H9 (cell line): ENCODE measurements around the gene HTRA3. TPM values are rescaled to one million over a fixed set of nuclear protein-coding genes. Genes with fewer than 3 reads are reported as not detected.

ENCODE experiments used
- DNase-seq: peaks from one replicate; pipeline ENCODE4 v3.0.0-alpha.2; 2017
- H2AFZ ChIP-seq: one replicate; pipeline ENCODE4 v1.6.1; 2013; ENCODE audit warnings: mild to moderate bottlenecking, low read length, control low read depth, moderate library complexity
- H2AK5ac ChIP-seq: 2 replicates; pipeline ENCODE4 v1.6.1; 2013; ENCODE audit warnings: low read length, control low read depth, mixed read lengths; ENCODE audit not compliant: insufficient read length
- H2BK120ac ChIP-seq: one replicate; pipeline ENCODE4 v1.6.1; 2013; ENCODE audit warnings: low read depth, mild to moderate bottlenecking, low read length, control low read depth, inconsistent platforms; ENCODE audit not compliant: poor library complexity, severe bottlenecking
- H2BK12ac ChIP-seq: 2 replicates; pipeline ENCODE4 v1.6.1; 2013; ENCODE audit warnings: low read length, control low read depth, mixed read lengths, low read depth; ENCODE audit not compliant: insufficient read length
- H2BK15ac ChIP-seq: 2 replicates; pipeline ENCODE4 v1.6.1; 2013; ENCODE audit warnings: low read depth, low read length, control low read depth
- H2BK20ac ChIP-seq: one replicate; pipeline ENCODE4 v1.6.1; 2013; ENCODE audit warnings: low read depth, mild to moderate bottlenecking, low read length, control low read depth, inconsistent platforms; ENCODE audit not compliant: poor library complexity, severe bottlenecking
- H2BK5ac ChIP-seq: 2 replicates; pipeline ENCODE4 v1.6.1; 2013; ENCODE audit warnings: low read length, control low read depth, mixed read lengths; ENCODE audit not compliant: insufficient read length
- H3K14ac ChIP-seq: 2 replicates; pipeline ENCODE4 v1.6.1; 2013; ENCODE audit warnings: low read length, control low read depth; ENCODE audit not compliant: insufficient read depth
- H3K18ac ChIP-seq: 2 replicates; pipeline ENCODE4 v1.6.1; 2013; ENCODE audit warnings: low read depth, mild to moderate bottlenecking, mixed read lengths, low read length, control low read depth; ENCODE audit not compliant: insufficient read length
- H3K23ac ChIP-seq: 2 replicates; pipeline ENCODE4 v1.6.1; 2013; ENCODE audit warnings: low read length, control low read depth, mixed read lengths, low read depth; ENCODE audit not compliant: insufficient read length
- H3K23me2 ChIP-seq: 2 replicates; pipeline ENCODE4 v1.6.1; 2013; ENCODE audit warnings: low read depth, mild to moderate bottlenecking, mixed read lengths, low read length, control low read depth; ENCODE audit not compliant: insufficient read length, poor library complexity, severe bottlenecking
- H3K27ac ChIP-seq: 2 replicates; pipeline ENCODE4 v1.5.1; 2013; ENCODE audit warnings: low read length, control low read depth, mixed read lengths, low read depth; ENCODE audit not compliant: insufficient read length
- H3K27me3 ChIP-seq: 2 replicates; pipeline ENCODE4 v1.6.1; 2013; ENCODE audit warnings: low read length, control low read depth, inconsistent platforms; ENCODE audit not compliant: insufficient read depth
- H3K4ac ChIP-seq: 2 replicates; pipeline ENCODE4 v1.6.1; 2013; ENCODE audit warnings: low read depth, mild to moderate bottlenecking, control low read depth, inconsistent platforms, low read length, moderate library complexity
- H3K4me1 ChIP-seq: 2 replicates; pipeline ENCODE4 v1.6.1; 2013; ENCODE audit warnings: low read length, control low read depth, inconsistent platforms; ENCODE audit not compliant: insufficient read depth
- H3K4me2 ChIP-seq: 2 replicates; pipeline ENCODE4 v1.6.1; 2013; ENCODE audit warnings: low read length, control low read depth, mixed read lengths; ENCODE audit not compliant: insufficient read length, insufficient read depth
- H3K56ac ChIP-seq: 2 replicates; pipeline ENCODE4 v1.6.1; 2013; ENCODE audit warnings: low read depth, mild to moderate bottlenecking, mixed read lengths, low read length, control low read depth; ENCODE audit not compliant: insufficient read length
- H3K79me1 ChIP-seq: 2 replicates; pipeline ENCODE4 v1.6.1; 2013; ENCODE audit warnings: low read depth, mild to moderate bottlenecking, moderate library complexity, low read length, control low read depth, inconsistent platforms; ENCODE audit not compliant: insufficient read depth, poor library complexity, severe bottlenecking
- H3K79me2 ChIP-seq: 2 replicates; pipeline ENCODE4 v1.6.1; 2013; ENCODE audit warnings: low read length, control low read depth, inconsistent platforms; ENCODE audit not compliant: insufficient read depth
- H3K9ac ChIP-seq: 2 replicates; pipeline ENCODE4 v1.6.1; 2013; ENCODE audit warnings: low read length, control low read depth, mixed read lengths; ENCODE audit not compliant: insufficient read length; ENCODE audit errors: extremely low read depth
- H3K9me3 ChIP-seq: one replicate; pipeline ENCODE4 v1.6.1; 2013; ENCODE audit warnings: low read depth, low read length, inconsistent platforms; ENCODE audit not compliant: control insufficient read depth
- H3T11ph ChIP-seq: one replicate; pipeline ENCODE4 v1.6.1; 2013; ENCODE audit warnings: mild to moderate bottlenecking, low read length, control low read depth, inconsistent platforms
- H4K20me1 ChIP-seq: one replicate; pipeline ENCODE4 v1.6.1; 2013; ENCODE audit not compliant: control insufficient read depth, insufficient read length, insufficient read depth
- H4K5ac ChIP-seq: 2 replicates; pipeline ENCODE4 v1.6.1; 2013; ENCODE audit warnings: low read depth, mild to moderate bottlenecking, mixed read lengths, low read length, control low read depth; ENCODE audit not compliant: insufficient read length
- H4K8ac ChIP-seq: replicated peaks from 2 replicates; pipeline ENCODE4 v1.6.1; 2013; ENCODE audit warnings: low read length, control low read depth, mixed read lengths, low read depth; ENCODE audit not compliant: insufficient read length
- H4K91ac ChIP-seq: 2 replicates; pipeline ENCODE4 v1.6.1; 2013; ENCODE audit warnings: low read depth, mild to moderate bottlenecking, moderate library complexity, mixed read lengths, low read length, control low read depth; ENCODE audit not compliant: insufficient read length
- H3K27ac Mint-ChIP-seq, 3 experiments: 2 replicates in 2 of 3; 3 replicates in 1 of 3; pipeline ENCODE4 v1.8.0; 2020 to 2021; ENCODE audit warnings: mixed read lengths in 3 of 3, mild to moderate bottlenecking in 1 of 3, moderate library complexity in 1 of 3
- H3K27me3 Mint-ChIP-seq: 2 replicates; pipeline ENCODE4 v1.8.0; 2021; ENCODE audit warnings: low read depth, mild to moderate bottlenecking, moderate library complexity, mixed read lengths
- H3K36me3 Mint-ChIP-seq, 3 experiments: 2 replicates in 2 of 3; 3 replicates in 1 of 3; pipeline ENCODE4 v1.8.0; 2020 to 2021; ENCODE audit warnings: low read depth in 3 of 3, mixed read lengths in 3 of 3; ENCODE audit not compliant: insufficient read depth in 1 of 3
- H3K4me1 Mint-ChIP-seq, 2 experiments: 2 replicates each; pipeline ENCODE4 v1.8.0; 2020; ENCODE audit warnings: mixed read lengths in 2 of 2
- H3K4me3 Mint-ChIP-seq, 2 experiments: 2 replicates in 1 of 2; 3 replicates in 1 of 2; pipeline ENCODE4 v1.8.0; 2020 to 2021; ENCODE audit warnings: mild to moderate bottlenecking in 2 of 2, mixed read lengths in 2 of 2, moderate library complexity in 1 of 2
- H3K9me3 Mint-ChIP-seq, 2 experiments: 2 replicates in 1 of 2; 3 replicates in 1 of 2; pipeline ENCODE4 v1.8.0; 2020; ENCODE audit warnings: mild to moderate bottlenecking in 2 of 2, mixed read lengths in 2 of 2, moderate library complexity in 1 of 2
- CTCF ChIP-seq: fragments of 200-600 bp; sonication (generic); conservative IDR thresholded peaks from 3 replicates; pipeline ENCODE4 v1.8.0; 2021; ENCODE audit warnings: antibody characterized with exemption, mild to moderate bottlenecking
- WGBS: extraction: QIAGEN DNeasy Blood & Tissue Kit; methylation state at CpG from one replicate; pipeline ENCODE4 v1.1.7; 2013; ENCODE audit warnings: missing lambda C conversion rate, low lambda C conversion rate, mixed read lengths; ENCODE audit not compliant: insufficient read length; ENCODE audit errors: extremely low coverage; 5-methylcytosine and 5-hydroxymethylcytosine counted together
- total RNA-seq: library from RNA; stranded (reverse); gene quantifications from 2 replicates; pipeline ENCODE4 v1.2.1, GENCODE V29; 2021

The HTRA3 gene
- total RNA-seq, 1 experiment from 2014 or later, result 3.0 TPM

- no peaks in the 10 kb centered on the region for H3K9me3 ChIP-seq
- no peak for DNase-seq
Observed at GRCh38 chr4:8351931-8352367, 82.4 kb downstream of the HTRA3 start.

More at GRCh38 chr4:8351931-8352367, 82.4 kb downstream of the HTRA3 start:
- no peak overlapping the region for H2BK15ac ChIP-seq
- H4K91ac ChIP-seq, result no peak overlapping the region
- no peak overlapping the region for H3K4me3 Mint-ChIP-seq
- H2AK5ac ChIP-seq, result no peak overlapping the region
- H3K9me3 Mint-ChIP-seq, result no peaks in the 10 kb centered on the region
- no peak overlapping the region for H2BK12ac ChIP-seq
- H2BK5ac ChIP-seq, result no peak overlapping the region
- no peak overlapping the region for H3K14ac ChIP-seq
- TF ChIP-seq CTCF, result no peak
- no peak overlapping the region for H3K9ac ChIP-seq
- no peaks in the 10 kb centered on the region for H4K20me1 ChIP-seq
- H3K4ac ChIP-seq, result no peak overlapping the region
- H2BK120ac ChIP-seq, result no peak overlapping the region
- no peaks in the 10 kb centered on the region for H3K23me2 ChIP-seq
- H3K79me2 ChIP-seq, result no peaks in the 10 kb centered on the region
- H2BK20ac ChIP-seq, result no peak overlapping the region
- no peak overlapping the region for H4K5ac ChIP-seq
- no peak overlapping the region for H2AFZ ChIP-seq
- H4K8ac ChIP-seq, result no peak overlapping the region
- peaks cover 5% of the 10 kb centered on the region; the same call in 1 of the 2 replicates for H3K4me1 ChIP-seq
- H3K4me1 Mint-ChIP-seq, result peaks cover 32 to 34% of the 10 kb centered on the region in 2 experiments
- H3K27ac Mint-ChIP-seq, result no peak overlapping the region
- WGBS, result no CpG with 5 or more reads among the region's 8 CpGs
- H3K36me3 Mint-ChIP-seq, result peaks cover 0 to 11% (median 1%) of the 10 kb centered on the region in 3 experiments; a peak in 1 of 7 replicates
- H3K27me3 Mint-ChIP-seq, result peaks cover 36% of the 10 kb centered on the region
- H3K27me3 ChIP-seq, result peaks cover 4% of the 10 kb centered on the region; the same call in 1 of the 2 replicates
- no peaks in the 10 kb centered on the region for H3K79me1 ChIP-seq
- no peak overlapping the region for H3K4me2 ChIP-seq
- H3K56ac ChIP-seq, result no peak overlapping the region
- no peak overlapping the region for H3T11ph ChIP-seq
- no peak overlapping the region for H3K23ac ChIP-seq
- no peak overlapping the region for H3K18ac ChIP-seq
- H3K27ac ChIP-seq, result no peak overlapping the region
